ENCODE results near the gene PLEKHG1. TPM values are rescaled to one million over a fixed set of nuclear protein-coding genes. Genes with fewer than 3 reads are reported as not detected.

The PLEKHG1 gene
- polyA plus RNA-seq, 1 donor (not counting 4 experiments of a cell fraction or from before 2014, with no cell fraction given) = 3.8 TPM

DNA sequence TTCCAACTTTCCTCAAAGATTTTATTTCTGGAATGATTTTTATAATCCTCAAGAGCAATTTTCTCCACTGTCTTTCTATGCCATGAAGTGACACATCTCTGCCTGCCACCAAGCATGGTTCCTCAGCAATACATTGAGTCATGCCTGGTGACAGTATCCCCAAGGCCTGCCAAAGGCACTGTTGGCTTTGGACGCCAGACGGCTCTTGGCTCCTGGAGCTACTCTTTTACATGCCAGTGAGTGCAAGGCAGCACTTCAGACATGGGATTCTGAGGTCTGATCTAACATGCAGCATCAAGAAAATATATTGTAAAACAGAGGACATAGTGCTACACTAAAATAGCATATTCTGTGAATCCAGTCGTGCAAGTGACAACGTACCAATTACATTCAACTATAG lies 20.1 kb upstream of the PLEKHG1 start:
- Histone ChIP-seq H3K27me3 (ENCODE audit: control insufficient read depth, extremely low read depth, insufficient read depth, low read length) (peaks cover 5% of the 10 kb centered on the region), H4K20me1 (ENCODE audit: control insufficient read depth, extremely low read depth, insufficient read depth, low read length) (no peaks in the 10 kb centered on the region), H3K4me3 (ENCODE audit: control insufficient read depth in 2 of 3, extremely low read depth in 1 of 3, insufficient read depth in 2 of 3, low read depth in 1 of 3, low read length in 3 of 3) (no peak overlapping the region), H3K4me1 (ENCODE audit: control insufficient read depth, extremely low read depth, insufficient read depth, low read length) (no peaks in the 10 kb centered on the region), H2AFZ (ENCODE audit: control insufficient read depth, low read length) (no peak overlapping the region), H3K9me3 (ENCODE audit: control insufficient read depth, low read depth, low read length) (no peaks in the 10 kb centered on the region), H3K4me2 (ENCODE audit: control insufficient read depth, extremely low read depth, insufficient read depth, low read depth, low read length) (no peak overlapping the region), H3K9me1 (ENCODE audit: control insufficient read depth, extremely low read depth, insufficient read depth, low read length) (no peaks in the 10 kb centered on the region), H3K36me3 (ENCODE audit: control insufficient read depth in 2 of 2, extremely low read depth in 1 of 2, insufficient read depth in 2 of 2, low read length in 2 of 2) (no peaks in the 10 kb centered on the region), H3K79me2 (ENCODE audit: control insufficient read depth, insufficient read depth, low read length) (no peaks in the 10 kb centered on the region), H3K9ac (ENCODE audit: control insufficient read depth, extremely low read depth, insufficient read depth, low read length) (no peak overlapping the region), H3K27ac (ENCODE audit: control insufficient read depth, insufficient read depth, low read length) (no peak overlapping the region)
- FAIRE-seq = no peak
- TF ChIP-seq, protein P1, sequence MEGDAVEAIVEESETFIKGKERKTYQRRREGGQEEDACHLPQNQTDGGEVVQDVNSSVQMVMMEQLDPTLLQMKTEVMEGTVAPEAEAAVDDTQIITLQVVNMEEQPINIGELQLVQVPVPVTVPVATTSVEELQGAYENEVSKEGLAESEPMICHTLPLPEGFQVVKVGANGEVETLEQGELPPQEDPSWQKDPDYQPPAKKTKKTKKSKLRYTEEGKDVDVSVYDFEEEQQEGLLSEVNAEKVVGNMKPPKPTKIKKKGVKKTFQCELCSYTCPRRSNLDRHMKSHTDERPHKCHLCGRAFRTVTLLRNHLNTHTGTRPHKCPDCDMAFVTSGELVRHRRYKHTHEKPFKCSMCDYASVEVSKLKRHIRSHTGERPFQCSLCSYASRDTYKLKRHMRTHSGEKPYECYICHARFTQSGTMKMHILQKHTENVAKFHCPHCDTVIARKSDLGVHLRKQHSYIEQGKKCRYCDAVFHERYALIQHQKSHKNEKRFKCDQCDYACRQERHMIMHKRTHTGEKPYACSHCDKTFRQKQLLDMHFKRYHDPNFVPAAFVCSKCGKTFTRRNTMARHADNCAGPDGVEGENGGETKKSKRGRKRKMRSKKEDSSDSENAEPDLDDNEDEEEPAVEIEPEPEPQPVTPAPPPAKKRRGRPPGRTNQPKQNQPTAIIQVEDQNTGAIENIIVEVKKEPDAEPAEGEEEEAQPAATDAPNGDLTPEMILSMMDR (optimal IDR thresholded peaks at IDR 0.05 in 1 of 3, IDR thresholded peaks at IDR 0.05 in 1 of 3, conservative IDR thresholded peaks at IDR 0.05 in 1 of 3; ENCODE audit: extremely low read depth in 1 of 3, insufficient read depth in 2 of 3, low read length in 3 of 3) = no peak
- TF ChIP-seq EZH2 (IDR thresholded peaks at IDR 0.05; ENCODE audit: low read length) = no peak
- DNase-seq (ENCODE audit: low read depth, low spot score) = no peak
- dilution Hi-C loops (cut with MboI; ENCODE audit: extremely low pct_ligation_motif_present, low sequenced_read_pairs) = no loop called here

DNA sequence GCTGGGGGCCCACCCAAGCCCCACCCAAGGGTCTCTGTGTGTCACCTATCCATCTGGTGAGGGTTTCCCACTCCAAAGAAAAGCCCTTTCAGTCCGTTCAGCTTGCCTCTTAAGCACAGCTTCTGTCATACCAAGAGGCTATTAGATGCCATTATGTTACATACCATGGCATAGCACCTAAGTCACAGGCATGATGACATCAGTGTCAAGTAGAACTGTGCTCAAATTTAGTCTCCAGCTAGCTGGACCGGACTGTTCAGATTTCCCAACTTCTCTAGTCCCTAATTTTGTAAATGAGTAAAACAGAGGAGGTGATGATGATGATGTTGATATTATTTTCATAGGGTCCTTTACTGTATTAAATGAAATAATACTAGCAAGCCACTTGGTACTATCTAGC lies 19.2 kb upstream of the PLEKHG1 start:
- no peak for FAIRE-seq
- Histone ChIP-seq H3K9me3 (ENCODE audit: control insufficient read depth, low read depth, low read length) (no peaks in the 10 kb centered on the region), H3K4me3 (ENCODE audit: control insufficient read depth in 2 of 3, extremely low read depth in 1 of 3, insufficient read depth in 2 of 3, low read depth in 1 of 3, low read length in 3 of 3) (no peak overlapping the region), H3K9me1 (ENCODE audit: control insufficient read depth, extremely low read depth, insufficient read depth, low read length) (no peaks in the 10 kb centered on the region), H3K4me2 (ENCODE audit: control insufficient read depth, extremely low read depth, insufficient read depth, low read depth, low read length) (no peak overlapping the region), H2AFZ (ENCODE audit: control insufficient read depth, low read length) (no peak overlapping the region), H3K36me3 (ENCODE audit: control insufficient read depth in 2 of 2, extremely low read depth in 1 of 2, insufficient read depth in 2 of 2, low read length in 2 of 2) (no peaks in the 10 kb centered on the region), H3K27ac (ENCODE audit: control insufficient read depth, insufficient read depth, low read length) (no peak overlapping the region), H3K9ac (ENCODE audit: control insufficient read depth, extremely low read depth, insufficient read depth, low read length) (no peak overlapping the region), H3K79me2 (ENCODE audit: control insufficient read depth, insufficient read depth, low read length) (no peaks in the 10 kb centered on the region), H3K27me3 (ENCODE audit: control insufficient read depth, extremely low read depth, insufficient read depth, low read length) (peaks cover 4% of the 10 kb centered on the region), H4K20me1 (ENCODE audit: control insufficient read depth, extremely low read depth, insufficient read depth, low read length) (no peaks in the 10 kb centered on the region), H3K4me1 (ENCODE audit: control insufficient read depth, extremely low read depth, insufficient read depth, low read length) (no peaks in the 10 kb centered on the region)
- dilution Hi-C loops (cut with MboI; ENCODE audit: extremely low pct_ligation_motif_present, low sequenced_read_pairs) = no loop called here
- DNase-seq (ENCODE audit: low read depth, low spot score) = no peak
- TF ChIP-seq, protein P1 (optimal IDR thresholded peaks at IDR 0.05 in 1 of 3, IDR thresholded peaks at IDR 0.05 in 1 of 3, conservative IDR thresholded peaks at IDR 0.05 in 1 of 3; ENCODE audit: extremely low read depth in 1 of 3, insufficient read depth in 2 of 3, low read length in 3 of 3) = no peak
- TF ChIP-seq EZH2 (IDR thresholded peaks at IDR 0.05; ENCODE audit: low read length) = no peak

Data from keratinocyte (primary cell).